GM12872 (cell line): Measurements from ENCODE around the gene RCOR2.
A peak's percentile ranks its signal among the peaks of the same experiment; 100 is the strongest.

Experiments used
- CTCF ChIP-seq: IDR thresholded peaks from 3 replicates; pipeline ENCODE4 v1.5.1; 2011; ENCODE audit warnings: low read depth, mild to moderate bottlenecking, low read length, moderate library complexity; ENCODE audit not compliant: insufficient read depth

The RCOR2 gene

DNA sequence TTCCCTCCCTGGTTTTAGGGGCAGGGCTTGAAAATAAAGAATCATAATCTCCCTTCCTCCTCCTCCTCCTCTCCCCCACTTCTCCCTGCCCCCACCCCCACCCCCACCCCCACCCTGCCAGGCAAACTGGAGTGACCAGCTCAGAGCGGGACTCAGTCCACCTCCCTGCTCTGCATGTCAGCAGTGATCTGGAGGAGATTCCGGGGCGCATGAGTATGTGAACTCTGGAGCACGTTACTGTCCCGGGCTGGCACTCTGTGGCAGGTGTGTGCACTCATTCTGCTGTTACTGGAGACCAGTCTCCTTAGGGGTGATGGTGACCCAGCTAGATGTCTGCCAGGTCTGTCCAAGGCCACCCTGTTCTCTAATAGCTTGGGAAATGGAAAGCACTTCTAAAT lies 44.2 kb downstream of the RCOR2 start:
- TF ChIP-seq CTCF: no peak

GRCh38 chr11:63871962-63872799 lies 44.8 kb downstream of the RCOR2 start:
- peak; percentile 62 for TF ChIP-seq CTCF

DNA sequence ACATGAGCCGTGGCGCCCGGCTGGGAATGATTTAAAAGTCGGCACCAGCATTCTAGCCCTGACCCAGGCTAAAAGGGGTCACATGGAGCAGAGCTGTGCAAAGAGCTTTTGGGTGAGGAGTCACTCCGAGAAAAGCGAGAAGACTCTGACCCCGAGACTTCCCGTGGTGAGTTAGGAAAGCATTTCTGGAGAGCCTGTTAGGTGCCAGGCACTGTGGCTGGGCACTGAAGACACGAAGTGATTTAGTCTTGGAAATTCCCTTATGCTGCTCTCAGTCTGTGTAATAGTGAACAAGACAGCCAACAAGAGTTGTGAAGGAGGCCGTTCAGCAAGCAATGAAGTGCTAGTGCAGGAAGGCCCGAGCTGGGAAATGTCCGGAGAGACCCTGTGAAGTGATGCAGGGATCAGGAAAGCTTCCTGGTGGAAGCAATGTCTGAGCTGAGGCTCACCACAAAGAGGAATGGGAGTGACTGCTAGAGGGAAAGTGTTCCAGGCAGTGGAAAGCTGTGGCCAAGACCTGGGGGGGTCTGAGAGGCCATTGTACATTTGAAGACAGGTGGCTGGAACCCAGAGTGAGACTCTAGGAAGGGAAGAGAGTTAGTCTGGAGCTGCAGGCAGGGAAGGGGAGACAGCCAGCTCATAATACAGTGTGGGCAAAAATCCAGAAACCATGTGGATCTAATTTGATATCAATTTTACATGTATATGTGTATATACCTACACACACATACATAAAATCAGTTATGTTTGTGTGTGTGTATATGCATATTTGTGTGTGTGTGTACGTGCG lies 46.4 kb downstream of the RCOR2 start:
- TF ChIP-seq CTCF: no peak

GRCh38 chr11:63869683-63870082 lies 47.3 kb downstream of the RCOR2 start:
- no peak for TF ChIP-seq CTCF

GRCh38 chr11:63869171-63869591 lies 47.8 kb downstream of the RCOR2 start:
- no peak for TF ChIP-seq CTCF

- TF ChIP-seq CTCF: no peak
These were observed 48.4 kb downstream of the RCOR2 start for GRCh38 chr11:63868399-63869064.

DNA sequence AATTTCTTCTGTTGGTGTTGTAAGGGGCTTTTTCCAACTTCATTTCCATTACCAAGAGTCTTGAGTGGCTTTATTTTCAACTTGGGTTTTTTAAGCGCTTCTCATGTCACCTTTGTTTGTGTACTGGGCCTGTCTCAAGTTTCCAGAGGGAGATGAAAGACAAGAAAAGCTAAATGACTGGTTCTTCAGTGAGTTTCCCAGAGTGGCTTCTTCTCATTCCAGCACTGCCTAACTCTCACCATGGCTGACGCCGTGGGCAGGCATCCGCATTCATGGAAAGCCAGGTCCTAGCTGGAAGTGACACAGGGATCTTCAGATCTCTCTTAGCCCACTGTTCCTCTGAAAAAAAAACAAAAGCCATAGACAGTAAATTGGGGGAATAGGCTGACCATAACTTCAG lies 49.5 kb downstream of the RCOR2 start:
- no peak for TF ChIP-seq CTCF
